PC-9 (cell line): Measurements from ENCODE around the gene ABCB7. TPM values are rescaled to one million over a fixed set of nuclear protein-coding genes. Genes with fewer than 3 reads are reported as not detected.

Experiments used
- BruUV-seq: library from RNA; stranded (reverse); fragments of 400-500 nt; replicated peaks from 2 replicates; lab custom pipeline; 2021; lab: Mats Ljungman, UMichigan
- CTCF ChIA-PET: fragments of 300-600 bp; sonication (Branson Sonifier 250); formaldehyde crosslinking; loops from one replicate; lab custom pipeline; 2022; ENCODE audit warnings: antibody characterized with exemption; lab: Charles Lee
- POLR2A ChIA-PET: fragments of 300-600 bp; sonication (Branson Sonifier 250); formaldehyde crosslinking; loops from one replicate; lab custom pipeline; 2022; ENCODE audit warnings: antibody characterized with exemption; ENCODE audit not compliant: unreplicated experiment; lab: Charles Lee
- DNase-seq, 2 experiments: peaks; one replicate each; pipeline versions ENCODE4 v3.0.0 to v3.0.0-alpha.2; 2015 to 2022; ENCODE audit warnings: mixed read lengths in 1 of 2
- H2AFZ ChIP-seq: fragments of 200-600 bp; sonication (generic); 2 replicates; pipeline ENCODE4 v1.8.1; 2017; ENCODE audit warnings: antibody characterized with exemption
- H3F3A ChIP-seq: fragments of 200-600 bp; sonication (generic); 2 replicates; pipeline ENCODE4 v1.8.1; 2017; ENCODE audit warnings: antibody characterized with exemption, mild to moderate bottlenecking, low read depth; ENCODE audit not compliant: insufficient read depth
- H3K27ac ChIP-seq: fragments of 200-600 bp; sonication (generic); 2 replicates; pipeline ENCODE4 v1.6.1; 2016; ENCODE audit warnings: mixed run types
- H3K27me3 ChIP-seq: fragments of 200-600 bp; sonication (generic); 2 replicates; pipeline ENCODE4 v1.6.1; 2016; ENCODE audit warnings: low read depth, mixed run types; ENCODE audit not compliant: insufficient read depth
- H3K36me3 ChIP-seq: fragments of 200-600 bp; sonication (generic); 2 replicates; pipeline ENCODE4 v1.6.1; 2016; ENCODE audit warnings: low read depth, mixed run types
- H3K4me1 ChIP-seq: fragments of 200-600 bp; sonication (generic); replicated peaks from 2 replicates; pipeline ENCODE4 v1.6.1; 2016; ENCODE audit warnings: mixed run types; ENCODE audit not compliant: insufficient read depth
- H3K4me2 ChIP-seq: fragments of 200-600 bp; sonication (generic); 2 replicates; pipeline ENCODE4 v1.6.1; 2017; ENCODE audit warnings: mixed run types
- H3K4me3 ChIP-seq: fragments of 200-600 bp; sonication (generic); 2 replicates; pipeline ENCODE4 v1.6.1; 2016; ENCODE audit warnings: mixed run types
- H3K79me2 ChIP-seq: fragments of 200-600 bp; sonication (generic); 2 replicates; pipeline ENCODE4 v1.6.1; 2017; ENCODE audit warnings: low read depth, mixed run types
- H3K9me2 ChIP-seq: fragments of 200-600 bp; sonication (generic); 2 replicates; pipeline ENCODE4 v1.8.1; 2017; ENCODE audit warnings: mild to moderate bottlenecking; ENCODE audit not compliant: insufficient read depth
- H3K9me3 ChIP-seq: fragments of 200-600 bp; sonication (generic); 2 replicates; pipeline ENCODE4 v1.8.1; 2016; ENCODE audit warnings: low read depth; ENCODE audit not compliant: insufficient read depth
- H4K20me1 ChIP-seq: fragments of 200-600 bp; sonication (generic); 2 replicates; pipeline ENCODE4 v1.8.1; 2017; ENCODE audit not compliant: insufficient read depth
- EZH2 ChIP-seq: fragments of 200-600 bp; sonication (generic); IDR thresholded peaks from 2 replicates; pipeline ENCODE4 v1.8.0; 2017; ENCODE audit warnings: antibody characterized with exemption, low read depth
- intact Hi-C: fragments of 100-400 bp; cut with micrococcal nuclease; formaldehyde crosslinking; loops from one replicate; pipeline ENCODE4 v1.10.0; 2022; ENCODE audit not compliant: unreplicated experiment
- total RNA-seq: library from RNA; stranded (reverse); gene quantifications from 2 replicates; pipeline ENCODE4 v1.2.3, GENCODE V29; 2021
- TF ChIP-seq, protein P1 (sequence below): fragments of 200-600 bp; sonication (generic); conservative IDR thresholded peaks from 2 replicates; pipeline ENCODE4 v1.6.1; 2017; ENCODE audit warnings: mixed run types, antibody characterized with exemption, mild to moderate bottlenecking, moderate library complexity

The ABCB7 gene
- total RNA-seq, 1 experiment from 2014 or later, result 28.7 TPM

DNA sequence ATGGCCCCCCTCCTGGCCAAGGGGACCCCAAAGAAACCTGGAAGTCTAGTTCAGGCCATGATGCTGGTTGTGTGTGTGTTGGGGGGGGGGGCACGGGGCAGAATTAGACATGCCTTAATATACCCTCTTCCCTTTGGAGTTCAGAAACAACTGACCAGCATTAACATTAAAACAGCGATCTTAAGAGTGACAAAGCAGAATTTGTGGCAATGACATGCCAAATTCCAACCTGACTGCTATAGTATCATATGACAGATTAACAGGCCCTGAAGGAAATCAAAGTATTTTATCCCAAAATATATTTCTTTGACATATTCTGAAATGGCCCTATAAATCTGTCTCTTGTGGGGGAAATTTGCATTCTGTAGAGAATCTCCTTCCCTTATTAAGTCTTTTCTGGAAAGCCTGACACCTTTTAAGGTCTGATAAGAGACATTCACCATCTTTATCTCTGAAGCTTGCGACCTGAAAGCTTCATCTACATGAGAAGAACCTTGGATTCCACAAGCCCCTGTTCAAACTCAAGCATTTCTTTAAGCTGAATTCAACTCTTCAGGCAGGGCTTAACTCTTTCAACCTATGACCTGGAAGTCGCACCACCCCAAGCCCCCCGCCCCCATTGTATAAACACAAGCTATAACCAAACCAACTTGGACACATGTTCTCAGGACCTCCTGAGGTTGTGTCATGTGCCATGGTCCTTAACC, 40.2 kb downstream of the ABCB7 start:
- Histone ChIP-seq H3K27me3 (no peaks in the 10 kb centered on the region), H3K9me3 (no peaks in the 10 kb centered on the region), H3K4me3 (no peak overlapping the region), H3K36me3 (no peaks in the 10 kb centered on the region), H2AFZ (no peak overlapping the region), H3F3A (no peaks in the 10 kb centered on the region), H3K27ac (no peak overlapping the region), H4K20me1 (no peaks in the 10 kb centered on the region), H3K9me2 (no peaks in the 10 kb centered on the region), H3K4me2 (no peak overlapping the region), H3K4me1 (no peaks in the 10 kb centered on the region), H3K79me2 (no peaks in the 10 kb centered on the region)
- intact Hi-C loops, result no loop called here
- TF ChIP-seq, protein P1, sequence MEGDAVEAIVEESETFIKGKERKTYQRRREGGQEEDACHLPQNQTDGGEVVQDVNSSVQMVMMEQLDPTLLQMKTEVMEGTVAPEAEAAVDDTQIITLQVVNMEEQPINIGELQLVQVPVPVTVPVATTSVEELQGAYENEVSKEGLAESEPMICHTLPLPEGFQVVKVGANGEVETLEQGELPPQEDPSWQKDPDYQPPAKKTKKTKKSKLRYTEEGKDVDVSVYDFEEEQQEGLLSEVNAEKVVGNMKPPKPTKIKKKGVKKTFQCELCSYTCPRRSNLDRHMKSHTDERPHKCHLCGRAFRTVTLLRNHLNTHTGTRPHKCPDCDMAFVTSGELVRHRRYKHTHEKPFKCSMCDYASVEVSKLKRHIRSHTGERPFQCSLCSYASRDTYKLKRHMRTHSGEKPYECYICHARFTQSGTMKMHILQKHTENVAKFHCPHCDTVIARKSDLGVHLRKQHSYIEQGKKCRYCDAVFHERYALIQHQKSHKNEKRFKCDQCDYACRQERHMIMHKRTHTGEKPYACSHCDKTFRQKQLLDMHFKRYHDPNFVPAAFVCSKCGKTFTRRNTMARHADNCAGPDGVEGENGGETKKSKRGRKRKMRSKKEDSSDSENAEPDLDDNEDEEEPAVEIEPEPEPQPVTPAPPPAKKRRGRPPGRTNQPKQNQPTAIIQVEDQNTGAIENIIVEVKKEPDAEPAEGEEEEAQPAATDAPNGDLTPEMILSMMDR, result no peak
- no peak for TF ChIP-seq EZH2
- POLR2A ChIA-PET, result no interaction called here
- CTCF ChIA-PET, result no interaction called here
- no peak for DNase-seq
- BruUV-seq, result no TSS peak

DNA sequence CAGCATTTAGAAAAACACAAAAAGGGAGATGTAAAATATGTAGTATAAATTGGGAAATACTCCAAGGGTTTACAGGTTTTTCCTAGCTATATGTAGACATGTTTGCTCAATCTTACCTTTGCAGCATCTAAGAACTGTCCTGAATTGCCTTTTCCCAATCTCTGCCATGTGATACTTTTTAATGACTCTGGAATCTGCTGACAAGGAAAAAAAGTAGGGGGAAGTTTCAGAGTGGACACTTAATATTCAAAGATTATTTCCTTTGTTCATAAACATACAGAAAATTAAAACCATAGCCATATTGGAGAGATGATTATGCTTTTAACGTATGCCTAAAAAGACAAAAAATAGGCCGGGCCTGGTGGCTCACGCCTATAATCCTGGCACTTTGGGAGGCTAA, 41.4 kb downstream of the ABCB7 start:
- no peak overlapping the region for H3K27ac ChIP-seq
- H3K27me3 ChIP-seq, result no peaks in the 10 kb centered on the region
- H2AFZ ChIP-seq, result no peak overlapping the region
- TF ChIP-seq, protein P1, result no peak
- TF ChIP-seq EZH2, result no peak
- no peaks in the 10 kb centered on the region for H3F3A ChIP-seq
- intact Hi-C loops, result no loop called here
- no peaks in the 10 kb centered on the region for H3K9me2 ChIP-seq
- no peaks in the 10 kb centered on the region for H3K79me2 ChIP-seq
- no peak overlapping the region for H3K4me3 ChIP-seq
- H4K20me1 ChIP-seq, result no peaks in the 10 kb centered on the region
- CTCF ChIA-PET, result interaction anchor here (0.7 kb wide), 1 partner anchor 870 kb away, joined by 3 read pairs; no protein-coding TSS in a partner anchor
- no peaks in the 10 kb centered on the region for H3K36me3 ChIP-seq
- BruUV-seq, result no TSS peak
- no peak for DNase-seq
- no peaks in the 10 kb centered on the region for H3K4me1 ChIP-seq
- H3K9me3 ChIP-seq, result no peaks in the 10 kb centered on the region
- no peak overlapping the region for H3K4me2 ChIP-seq
- POLR2A ChIA-PET, result no interaction called here

- no peak for TF ChIP-seq EZH2
- TF ChIP-seq, protein P1, result no peak
Measured at GRCh38 chrX:75113664-75114063, 42.4 kb downstream of the ABCB7 start.

More at GRCh38 chrX:75113664-75114063, 42.4 kb downstream of the ABCB7 start:
- no peak for DNase-seq
- H3K4me3 ChIP-seq, result no peak overlapping the region
- H2AFZ ChIP-seq, result no peak overlapping the region
- H3K79me2 ChIP-seq, result no peaks in the 10 kb centered on the region
- H3F3A ChIP-seq, result no peaks in the 10 kb centered on the region
- no TSS peak for BruUV-seq
- H3K27ac ChIP-seq, result no peak overlapping the region
- H3K9me2 ChIP-seq, result no peaks in the 10 kb centered on the region
- no peak overlapping the region for H3K4me2 ChIP-seq
- POLR2A ChIA-PET, result no interaction called here
- H3K27me3 ChIP-seq, result no peaks in the 10 kb centered on the region
- H3K9me3 ChIP-seq, result no peaks in the 10 kb centered on the region
- CTCF ChIA-PET, result interaction anchor here (0.7 kb wide), 1 partner anchor 871 kb away, joined by 3 read pairs; no protein-coding TSS in a partner anchor
- H4K20me1 ChIP-seq, result no peaks in the 10 kb centered on the region
- intact Hi-C loops, result no loop called here
- H3K36me3 ChIP-seq, result no peaks in the 10 kb centered on the region
- H3K4me1 ChIP-seq, result no peaks in the 10 kb centered on the region
